ENCODE data around the gene CAPN7.
"Not testable (repeated sequence)": the region's sequence is repeated elsewhere in the genome, so short reads cannot be mapped to it uniquely, and the experiment has no call there.

The CAPN7 gene

GRCh38 chr3:15166391-15166790, 39.7 kb upstream of the CAPN7 start:
- H2BK12ac ChIP-seq (ENCODE audit: low read length); H3K4me3 ChIP-seq (ENCODE audit: low read length in 2 of 2); H3K27me3 ChIP-seq (ENCODE audit: control insufficient read depth in 3 of 3, insufficient read depth in 3 of 3, low read depth in 1 of 3, low read length in 3 of 3); H3K4me2 ChIP-seq (ENCODE audit: insufficient read depth, low read length, poor library complexity, severe bottlenecking); H3K9me3 ChIP-seq (replicated peaks in 1 of 2; ENCODE audit: control insufficient read depth in 2 of 2, insufficient read depth in 1 of 2, low read depth in 1 of 2, low read length in 2 of 2); H2AK5ac ChIP-seq (ENCODE audit: low read depth, low read length); H2BK15ac ChIP-seq (ENCODE audit: low read length); H3K23ac ChIP-seq (ENCODE audit: low read depth, low read length, poor library complexity); H3K79me1 ChIP-seq (ENCODE audit: low read depth, low read length); H3K14ac ChIP-seq (ENCODE audit: low read length); H2AFZ ChIP-seq (ENCODE audit: low read length); DNase-seq (ENCODE audit: low spot score); H3K27ac ChIP-seq (replicated peaks; ENCODE audit: low read length); H3K18ac ChIP-seq (ENCODE audit: low read length); H2BK5ac ChIP-seq (ENCODE audit: low read length); H3K9ac ChIP-seq (ENCODE audit: low read depth, low read length, poor library complexity); H3K4me1 ChIP-seq (ENCODE audit: control insufficient read depth in 2 of 2, insufficient read depth in 1 of 2, low read depth in 1 of 2, low read length in 2 of 2); H4K8ac ChIP-seq (ENCODE audit: low read depth, low read length); H4K91ac ChIP-seq (ENCODE audit: low read depth, low read length, poor library complexity); H2BK120ac ChIP-seq (ENCODE audit: low read depth, low read length); H3K36me3 ChIP-seq (replicated peaks in 1 of 2; ENCODE audit: control insufficient read depth in 2 of 2, insufficient read depth in 2 of 2, low read length in 2 of 2); H3K4ac ChIP-seq (ENCODE audit: low read length): not testable (repeated sequence)
- no CpG with 5 or more reads among the region's 3 CpGs for WGBS, 2 donors (ENCODE audit: extremely low coverage in 2 of 2, insufficient read length in 2 of 2, insufficient replicate concordance in 1 of 2)

DNA sequence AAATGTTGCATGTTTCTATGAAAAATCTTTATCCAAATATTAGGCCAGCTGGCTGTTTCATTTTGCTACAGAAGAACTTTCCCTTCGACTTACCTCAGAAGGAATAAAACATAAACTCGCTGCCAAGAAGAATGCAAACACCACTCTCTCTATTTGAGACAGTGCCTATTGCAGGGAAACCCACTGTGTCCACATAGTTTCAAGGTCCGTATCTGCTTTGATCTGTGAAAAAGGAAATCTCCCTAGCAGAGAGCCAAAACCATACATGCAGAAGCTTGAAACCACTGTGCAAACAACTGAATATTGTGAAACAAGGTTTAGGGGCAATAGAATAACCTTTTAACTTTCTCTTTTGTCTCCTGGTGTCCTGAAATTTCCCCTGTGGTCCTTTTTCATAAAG, 35.0 kb upstream of the CAPN7 start:
- Histone ChIP-seq H3K14ac (ENCODE audit: low read length) (no peak overlapping the region), H2BK12ac (ENCODE audit: low read length) (no peak overlapping the region), H3K9me3 (replicated peaks in 1 of 2; ENCODE audit: control insufficient read depth in 2 of 2, insufficient read depth in 1 of 2, low read depth in 1 of 2, low read length in 2 of 2) (no peaks in the 10 kb centered on the region), H3K27ac (replicated peaks; ENCODE audit: low read length) (no peak overlapping the region), H2AFZ (ENCODE audit: low read length) (no peak overlapping the region), H3K4me2 (ENCODE audit: insufficient read depth, low read length, poor library complexity, severe bottlenecking) (no peak overlapping the region), H2BK120ac (ENCODE audit: low read depth, low read length) (no peak overlapping the region), H3K27me3 (ENCODE audit: control insufficient read depth in 3 of 3, insufficient read depth in 3 of 3, low read depth in 1 of 3, low read length in 3 of 3) (peaks cover 0 to 21% (median 0%) of the 10 kb centered on the region in 3 experiments), H4K91ac (ENCODE audit: low read depth, low read length, poor library complexity) (no peak overlapping the region), H2AK5ac (ENCODE audit: low read depth, low read length) (no peak overlapping the region), H4K8ac (ENCODE audit: low read depth, low read length) (no peak overlapping the region), H2BK5ac (ENCODE audit: low read length) (no peak overlapping the region), H3K36me3 (replicated peaks in 1 of 2; ENCODE audit: control insufficient read depth in 2 of 2, insufficient read depth in 2 of 2, low read length in 2 of 2) (no peaks in the 10 kb centered on the region), H3K18ac (ENCODE audit: low read length) (no peak overlapping the region), H2BK15ac (ENCODE audit: low read length) (no peak overlapping the region), H3K4ac (ENCODE audit: low read length) (no peak overlapping the region), H3K79me1 (ENCODE audit: low read depth, low read length) (no peaks in the 10 kb centered on the region), H3K4me1 (ENCODE audit: control insufficient read depth in 2 of 2, insufficient read depth in 1 of 2, low read depth in 1 of 2, low read length in 2 of 2) (no peaks in the 10 kb centered on the region), H3K9ac (ENCODE audit: low read depth, low read length, poor library complexity) (no peak overlapping the region), H3K4me3 (ENCODE audit: low read length in 2 of 2) (no peak overlapping the region), H3K23ac (ENCODE audit: low read depth, low read length, poor library complexity) (no peak overlapping the region)
- DNase-seq (ENCODE audit: low spot score) = no peak
- no CpG with 5 or more reads among the region's 3 CpGs for WGBS, 2 donors (ENCODE audit: extremely low coverage in 2 of 2, insufficient read length in 2 of 2, insufficient replicate concordance in 1 of 2)

DNA sequence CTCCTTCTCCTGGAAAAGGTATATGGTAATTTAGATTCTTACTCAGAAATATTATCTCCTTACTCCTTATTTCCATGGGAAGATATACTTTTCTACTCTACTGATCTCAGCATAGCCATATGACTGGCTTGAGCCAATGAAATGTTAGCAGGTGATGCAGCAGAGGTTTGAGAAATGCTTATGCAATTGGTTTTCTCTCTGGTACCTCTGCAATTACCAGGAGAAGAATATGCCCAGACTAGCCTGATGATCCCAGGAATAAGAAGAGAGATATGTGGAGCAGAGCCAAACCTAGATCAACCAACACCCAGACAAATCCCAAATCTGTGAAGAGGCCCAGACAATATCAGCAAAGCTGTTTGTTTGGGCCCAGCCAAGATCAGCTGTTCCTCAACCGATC, 33.2 kb upstream of the CAPN7 start:
- no peaks in the 10 kb centered on the region for H3K79me1 ChIP-seq (ENCODE audit: low read depth, low read length)

GRCh38 chr3:15174953-15175352, 31.1 kb upstream of the CAPN7 start:
- no peak for DNase-seq (ENCODE audit: low spot score)
- WGBS, 2 donors (ENCODE audit: extremely low coverage in 2 of 2, insufficient read length in 2 of 2, insufficient replicate concordance in 1 of 2) = no CpG with 5 or more reads among the region's 8 CpGs
- H3K36me3 ChIP-seq (replicated peaks in 1 of 2; ENCODE audit: control insufficient read depth in 2 of 2, insufficient read depth in 2 of 2, low read length in 2 of 2) = no peaks in the 10 kb centered on the region

More for the DNA sequence above, 33.2 kb upstream of the CAPN7 start:
- Histone ChIP-seq H2BK5ac (ENCODE audit: low read length) (no peak overlapping the region), H2BK15ac (ENCODE audit: low read length) (no peak overlapping the region), H4K8ac (ENCODE audit: low read depth, low read length) (no peak overlapping the region), H3K14ac (ENCODE audit: low read length) (no peak overlapping the region), H3K27me3 (ENCODE audit: control insufficient read depth in 3 of 3, insufficient read depth in 3 of 3, low read depth in 1 of 3, low read length in 3 of 3) (peaks cover 0 to 21% (median 0%) of the 10 kb centered on the region in 3 experiments), H3K9ac (ENCODE audit: low read depth, low read length, poor library complexity) (no peak overlapping the region), H2BK12ac (ENCODE audit: low read length) (no peak overlapping the region), H2BK120ac (ENCODE audit: low read depth, low read length) (no peak overlapping the region), H3K36me3 (replicated peaks in 1 of 2; ENCODE audit: control insufficient read depth in 2 of 2, insufficient read depth in 2 of 2, low read length in 2 of 2) (no peaks in the 10 kb centered on the region), H3K9me3 (replicated peaks in 1 of 2; ENCODE audit: control insufficient read depth in 2 of 2, insufficient read depth in 1 of 2, low read depth in 1 of 2, low read length in 2 of 2) (no peaks in the 10 kb centered on the region), H3K4me1 (ENCODE audit: control insufficient read depth in 2 of 2, insufficient read depth in 1 of 2, low read depth in 1 of 2, low read length in 2 of 2) (no peaks in the 10 kb centered on the region), H3K4me2 (ENCODE audit: insufficient read depth, low read length, poor library complexity, severe bottlenecking) (no peak overlapping the region), H2AFZ (ENCODE audit: low read length) (no peak overlapping the region), H3K27ac (replicated peaks; ENCODE audit: low read length) (no peak overlapping the region), H2AK5ac (ENCODE audit: low read depth, low read length) (no peak overlapping the region), H3K18ac (ENCODE audit: low read length) (no peak overlapping the region), H4K91ac (ENCODE audit: low read depth, low read length, poor library complexity) (no peak overlapping the region), H3K4ac (ENCODE audit: low read length) (no peak overlapping the region), H3K23ac (ENCODE audit: low read depth, low read length, poor library complexity) (no peak overlapping the region), H3K4me3 (ENCODE audit: low read length in 2 of 2) (no peak overlapping the region)
- no CpG with 5 or more reads among the region's 1 CpG for WGBS, 2 donors (ENCODE audit: extremely low coverage in 2 of 2, insufficient read length in 2 of 2, insufficient replicate concordance in 1 of 2)
- no peak for DNase-seq (ENCODE audit: low spot score)

More at GRCh38 chr3:15174953-15175352, 31.1 kb upstream of the CAPN7 start:
- no peak overlapping the region for H4K91ac ChIP-seq (ENCODE audit: low read depth, low read length, poor library complexity)
- H3K27me3 ChIP-seq (ENCODE audit: control insufficient read depth in 3 of 3, insufficient read depth in 3 of 3, low read depth in 1 of 3, low read length in 3 of 3) = peaks cover 0 to 31% (median 0%) of the 10 kb centered on the region in 3 experiments
- H3K27ac ChIP-seq (replicated peaks; ENCODE audit: low read length) = no peak overlapping the region
- no peaks in the 10 kb centered on the region for H3K9me3 ChIP-seq (replicated peaks in 1 of 2; ENCODE audit: control insufficient read depth in 2 of 2, insufficient read depth in 1 of 2, low read depth in 1 of 2, low read length in 2 of 2)
- no peak overlapping the region for H4K8ac ChIP-seq (ENCODE audit: low read depth, low read length)
- no peak overlapping the region for H2AK5ac ChIP-seq (ENCODE audit: low read depth, low read length)
- H2AFZ ChIP-seq (ENCODE audit: low read length) = no peak overlapping the region
- H3K4me1 ChIP-seq (ENCODE audit: control insufficient read depth in 2 of 2, insufficient read depth in 1 of 2, low read depth in 1 of 2, low read length in 2 of 2) = no peaks in the 10 kb centered on the region
- no peak overlapping the region for H2BK5ac ChIP-seq (ENCODE audit: low read length)
- no peak overlapping the region for H3K9ac ChIP-seq (ENCODE audit: low read depth, low read length, poor library complexity)
- no peak overlapping the region for H3K4me3 ChIP-seq (ENCODE audit: low read length in 2 of 2)
- H2BK12ac ChIP-seq (ENCODE audit: low read length) = no peak overlapping the region
- no peak overlapping the region for H3K23ac ChIP-seq (ENCODE audit: low read depth, low read length, poor library complexity)
- H3K4ac ChIP-seq (ENCODE audit: low read length) = no peak overlapping the region
- no peak overlapping the region for H3K18ac ChIP-seq (ENCODE audit: low read length)
- H3K14ac ChIP-seq (ENCODE audit: low read length) = no peak overlapping the region
- H3K79me1 ChIP-seq (ENCODE audit: low read depth, low read length) = no peaks in the 10 kb centered on the region
- H2BK120ac ChIP-seq (ENCODE audit: low read depth, low read length) = no peak overlapping the region
- H3K4me2 ChIP-seq (ENCODE audit: insufficient read depth, low read length, poor library complexity, severe bottlenecking) = no peak overlapping the region
- H2BK15ac ChIP-seq (ENCODE audit: low read length) = no peak overlapping the region

Measured in neuronal stem cell (in vitro differentiated cells).